SK-N-SH treated with all-trans-retinoic acid at 6 μM for 48 hours (cell line): ENCODE data around the gene CREBRF.

Experiments used
- TSHZ2 ChIP-seq: fragments of 250-450 bp; sonication (Bioruptor Pico); IDR thresholded peaks from 2 replicates; pipeline ENCODE4 v1.5.0; 2020; ENCODE audit warnings: mild to moderate bottlenecking, moderate library complexity
- TF ChIP-seq, protein P1 (sequence below): fragments of 250-450 bp; sonication (Bioruptor Pico); IDR thresholded peaks from 2 replicates; pipeline ENCODE4 v1.5.1; 2020; ENCODE audit warnings: low read depth, mild to moderate bottlenecking, moderate library complexity

GRCh38 chr5:173014671-173015070, 41.5 kb upstream of the CREBRF start:
- TF ChIP-seq, protein P1, sequence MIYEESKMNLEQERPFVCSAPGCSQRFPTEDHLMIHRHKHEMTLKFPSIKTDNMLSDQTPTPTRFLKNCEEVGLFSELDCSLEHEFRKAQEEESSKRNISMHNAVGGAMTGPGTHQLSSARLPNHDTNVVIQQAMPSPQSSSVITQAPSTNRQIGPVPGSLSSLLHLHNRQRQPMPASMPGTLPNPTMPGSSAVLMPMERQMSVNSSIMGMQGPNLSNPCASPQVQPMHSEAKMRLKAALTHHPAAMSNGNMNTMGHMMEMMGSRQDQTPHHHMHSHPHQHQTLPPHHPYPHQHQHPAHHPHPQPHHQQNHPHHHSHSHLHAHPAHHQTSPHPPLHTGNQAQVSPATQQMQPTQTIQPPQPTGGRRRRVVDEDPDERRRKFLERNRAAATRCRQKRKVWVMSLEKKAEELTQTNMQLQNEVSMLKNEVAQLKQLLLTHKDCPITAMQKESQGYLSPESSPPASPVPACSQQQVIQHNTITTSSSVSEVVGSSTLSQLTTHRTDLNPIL (CRISPR knock-in tag): no peak
- TF ChIP-seq TSHZ2 (CRISPR knock-in tag): no peak
